ENCODE results near the gene TMPRSS15.

- TF ChIP-seq EZH2 (IDR thresholded peaks at IDR 0.05; ENCODE audit: borderline replicate concordance, low read length) (no peak), CTCF (conservative IDR thresholded peaks at IDR 0.05 in 1 of 2, IDR thresholded peaks at IDR 0.05 in 1 of 2; ENCODE audit: extremely low read depth in 1 of 2, insufficient read depth in 1 of 2, low read depth in 1 of 2, low read length in 2 of 2) (no peak)
Measured at GRCh38 chr21:18253221-18253620, 150.4 kb downstream of the TMPRSS15 start.
